Stimulated activated CD4-positive, alpha-beta T cell treated with anti-CD3 and anti-CD28 coated beads, Interleukin-2, amount 100 ng/mL, for 4 hours (primary cell): ENCODE measurements around the gene GPS1.

Experiments used
- DNase-seq: peaks from one replicate; pipeline ENCODE4 v3.0.0-alpha.2; 2020; ENCODE audit warnings: low read depth

The GPS1 gene

GRCh38 chr17:82051776-82052637 lies at the start of gene GPS1, which contains the start of gene RFNG:
TSS of gene GPS1 (plus strand) at chr17:82051898. CDS start at chr17:82051932, 34 bp downstream.
TSS of gene RFNG (minus strand) at chr17:82051811. CDS start at chr17:82051766, 45 bp downstream.
- DNase-seq = peak; percentile 76

- DNase-seq = no peak
Observed at GRCh38 chr17:82003411-82004381, 48.0 kb upstream of the GPS1 start.

- DNase-seq = no peak
Observed at GRCh38 chr17:82004517-82005455, 46.9 kb upstream of the GPS1 start.

- no peak for DNase-seq
Observed at GRCh38 chr17:82005701-82006348, 45.9 kb upstream of the GPS1 start.

DNA sequence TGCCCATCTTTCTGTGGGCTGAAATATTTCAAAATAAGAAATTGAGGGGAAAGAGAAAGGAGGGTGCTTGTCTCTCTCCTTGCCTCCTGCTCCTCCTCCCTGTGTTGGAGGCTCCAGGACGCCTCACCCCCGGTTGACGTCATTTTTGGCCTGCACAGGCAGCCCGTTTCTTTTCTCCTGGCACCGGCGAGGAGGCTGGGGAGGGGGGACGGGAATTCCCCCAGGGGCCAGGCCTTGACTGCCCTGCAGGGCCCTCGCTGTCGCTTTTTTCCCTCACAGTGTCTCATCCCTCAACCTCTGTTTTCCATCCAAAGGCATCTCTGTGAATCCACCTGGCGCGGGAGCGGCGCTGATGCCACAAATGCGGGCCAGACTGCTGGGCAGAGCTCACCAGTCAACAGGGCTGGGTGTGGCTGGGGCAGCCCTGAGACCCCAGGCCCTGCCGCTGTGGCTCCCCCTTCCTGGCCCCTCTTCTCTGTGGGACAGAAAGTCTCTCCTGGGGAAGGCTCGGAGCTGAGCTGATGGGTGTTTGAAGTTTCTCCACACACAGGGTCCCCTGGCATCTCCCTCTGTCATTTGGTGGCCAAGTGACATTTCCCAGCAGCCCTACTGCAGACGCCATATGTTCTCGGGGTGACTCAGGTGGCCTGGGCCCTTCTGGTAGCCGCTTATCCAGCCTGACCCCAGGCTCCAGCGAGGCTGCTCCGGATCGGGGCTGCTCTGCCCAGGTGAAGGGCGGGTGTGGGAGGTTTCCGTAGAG lies 45.0 kb upstream of the GPS1 start:
- DNase-seq = no peak

GRCh38 chr17:82007228-82007494 lies 44.5 kb upstream of the GPS1 start:
- no peak for DNase-seq

DNA sequence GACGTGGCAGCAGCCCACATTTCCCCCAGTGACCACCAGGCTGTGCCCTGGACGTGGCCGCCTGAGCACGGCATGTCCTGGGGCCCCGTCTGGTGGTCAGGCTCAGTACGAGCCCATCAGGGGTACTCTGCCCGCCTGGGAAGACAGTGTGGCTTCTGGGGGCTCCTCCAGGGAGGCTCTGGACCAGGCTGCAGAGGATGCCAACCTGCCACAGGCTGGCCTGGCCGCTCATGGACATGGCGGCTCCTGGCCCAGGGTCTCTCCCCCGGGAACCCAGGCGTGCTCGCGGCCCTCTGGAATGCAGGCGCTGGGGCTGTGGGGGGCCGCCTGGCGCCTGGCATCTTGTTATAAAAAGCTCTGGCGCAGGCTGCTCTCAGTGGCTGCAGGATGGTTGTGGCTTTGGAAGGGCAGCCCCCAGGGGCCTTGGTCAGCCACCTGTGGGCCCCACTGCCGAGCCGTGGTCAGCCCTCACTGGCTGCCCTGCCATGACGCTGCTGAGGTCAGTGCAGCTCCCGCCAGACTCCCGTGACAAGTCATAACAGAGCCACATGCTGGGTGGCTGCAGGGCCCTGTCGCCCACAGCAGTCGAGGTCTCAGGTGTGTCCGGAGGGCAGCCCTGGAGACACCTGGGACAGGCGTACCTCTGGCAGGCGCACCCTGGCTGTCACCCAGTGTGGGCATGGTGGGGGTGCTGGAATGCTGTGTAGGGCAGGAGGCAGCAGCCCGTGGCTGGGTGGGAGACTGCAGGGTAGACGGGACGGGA lies 44.0 kb upstream of the GPS1 start:
- DNase-seq = no peak

- DNase-seq = no peak
Observed at GRCh38 chr17:82008258-82008940, 43.3 kb upstream of the GPS1 start.

DNA sequence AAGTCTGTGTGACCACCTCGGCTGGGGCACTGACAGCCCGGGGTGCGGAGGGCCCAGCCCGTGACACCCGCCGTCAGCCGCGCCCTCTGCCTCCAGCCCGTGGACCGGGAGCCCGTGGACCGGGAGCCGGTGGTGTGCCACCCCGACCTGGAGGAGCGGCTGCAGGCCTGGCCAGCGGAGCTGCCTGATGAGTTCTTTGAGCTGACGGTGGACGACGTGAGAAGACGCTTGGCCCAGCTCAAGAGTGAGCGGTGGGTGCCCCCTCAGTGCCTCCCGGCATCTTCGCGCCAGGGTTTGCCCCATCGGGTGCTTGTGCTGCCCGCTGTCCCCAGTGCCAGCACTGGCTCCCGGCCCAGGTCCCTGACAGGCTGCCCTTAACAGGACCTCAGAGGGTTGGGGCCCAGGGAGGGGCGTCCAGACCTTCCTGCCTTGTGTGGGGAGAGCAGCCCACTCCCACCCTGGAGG lies 42.7 kb upstream of the GPS1 start:
- no peak for DNase-seq

GRCh38 chr17:82009413-82009812 lies 42.3 kb upstream of the GPS1 start:
- no peak for DNase-seq

DNA sequence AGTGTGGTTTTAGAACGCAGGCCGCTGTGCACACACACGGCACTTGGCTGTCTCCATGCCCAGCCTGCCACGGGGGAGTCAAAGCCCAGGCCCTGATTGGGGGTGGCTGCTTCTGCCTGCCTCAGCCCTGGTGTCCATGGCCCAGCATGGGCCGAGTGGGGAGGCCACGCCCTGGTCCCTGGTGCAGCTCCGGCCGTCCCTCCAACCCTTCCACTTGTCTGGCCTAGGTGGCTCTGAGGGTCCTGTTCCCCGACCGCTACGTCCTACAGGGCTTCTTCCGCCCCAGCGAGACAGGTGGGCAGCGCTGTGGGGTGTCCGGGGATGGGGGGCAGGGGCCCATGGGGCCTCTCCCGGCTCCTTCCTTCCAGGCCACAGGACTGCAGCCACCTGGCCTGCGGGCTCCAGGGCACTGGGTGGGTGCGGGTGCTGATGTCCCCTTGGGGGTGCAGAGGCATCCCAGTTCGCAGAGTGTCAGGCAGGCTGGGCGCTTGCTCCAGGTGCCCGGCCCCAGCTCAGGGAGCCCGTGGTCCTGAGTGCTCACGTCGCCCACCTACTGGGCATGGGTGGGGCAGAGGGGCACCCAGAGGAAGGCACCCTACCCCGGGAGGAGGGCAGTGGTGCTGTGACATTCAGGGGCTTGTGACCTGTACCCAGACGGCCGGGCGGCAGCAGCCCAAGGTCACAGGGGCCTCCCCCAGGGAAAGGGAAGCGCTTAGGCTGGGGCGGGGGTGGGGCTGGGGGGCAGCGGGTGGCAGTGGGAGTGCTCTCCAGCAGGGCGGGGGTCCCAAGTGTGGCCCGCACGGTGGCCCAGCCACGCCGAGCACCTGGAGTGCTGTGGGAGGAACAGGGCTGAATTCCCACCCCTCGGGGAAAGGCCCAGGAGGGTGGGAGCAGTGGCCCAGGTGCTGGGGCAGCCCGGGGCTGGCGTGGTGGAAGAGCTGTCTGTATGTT lies 40.8 kb upstream of the GPS1 start:
- no peak for DNase-seq

GRCh38 chr17:82011617-82012187 lies 40.0 kb upstream of the GPS1 start:
- DNase-seq = no peak

GRCh38 chr17:82012261-82012639 lies 39.4 kb upstream of the GPS1 start:
- DNase-seq = no peak

GRCh38 chr17:82012640-82013295 lies 38.9 kb upstream of the GPS1 start:
- no peak for DNase-seq

GRCh38 chr17:82013341-82013740 lies 38.4 kb upstream of the GPS1 start:
- no peak for DNase-seq

GRCh38 chr17:82013772-82014321 lies 37.9 kb upstream of the GPS1 start:
- no peak for DNase-seq

DNA sequence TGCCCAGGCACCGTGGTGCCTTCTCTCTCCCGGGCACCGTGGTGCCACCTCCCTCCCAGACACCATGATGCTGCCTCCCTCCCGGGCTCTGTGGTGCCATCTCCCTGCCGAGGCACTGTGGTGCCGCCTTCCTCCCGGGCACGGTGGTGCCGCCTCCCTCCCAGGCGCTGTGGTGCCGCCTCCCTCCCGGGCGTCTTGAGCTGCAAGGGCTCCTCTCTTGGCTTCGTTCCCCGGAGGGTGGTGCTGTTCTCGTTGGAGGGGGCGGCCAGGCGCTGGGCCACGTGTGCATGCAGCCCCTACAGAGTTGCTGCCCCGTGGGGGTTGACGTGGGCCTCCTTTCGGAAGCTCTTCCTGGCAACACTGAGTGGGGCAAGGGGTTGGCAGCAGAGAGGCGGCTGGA lies 37.3 kb upstream of the GPS1 start:
- no peak for DNase-seq
